DMS53 treated with DMSO at 0.1 percent for 48 hours (cell line): ENCODE results near the gene SHROOM3.
"Not testable (repeated sequence)": the region's sequence is repeated elsewhere in the genome, so short reads cannot be mapped to it uniquely, and the experiment has no call there.

ENCODE experiments used
- DNase-seq: peaks from one replicate; lab custom pipeline; 2025; ENCODE audit not compliant: unreplicated experiment; lab: John Stamatoyannopoulos, UW

The SHROOM3 gene

GRCh38 chr4:76434901-76435527, at the start of gene SHROOM3:
TSS of gene SHROOM3 (plus strand) at chr4:76435229. CDS start at chr4:76436053, 824 bp downstream.
- no peak for DNase-seq

GRCh38 chr4:76385974-76386373, 49.1 kb upstream of the SHROOM3 start:
- no peak for DNase-seq

- no peak for DNase-seq
These were observed 48.3 kb upstream of the SHROOM3 start for GRCh38 chr4:76386566-76387305.

GRCh38 chr4:76388160-76388908, 46.7 kb upstream of the SHROOM3 start:
- DNase-seq = no peak

- DNase-seq = no peak
These were observed 33.4 kb upstream of the SHROOM3 start for GRCh38 chr4:76401654-76402053.

- DNase-seq = no peak
These were observed 28.9 kb upstream of the SHROOM3 start for GRCh38 chr4:76406081-76406480.

- DNase-seq = no peak
These were observed 27.4 kb upstream of the SHROOM3 start for GRCh38 chr4:76407440-76408119.

GRCh38 chr4:76410636-76411035, 24.4 kb upstream of the SHROOM3 start:
- no peak for DNase-seq

- no peak for DNase-seq
These were observed 14.8 kb upstream of the SHROOM3 start for GRCh38 chr4:76420188-76420761.

- DNase-seq = no peak
These were observed 14.1 kb upstream of the SHROOM3 start, which contains the start of gene CCDC158 for GRCh38 chr4:76420762-76421581. TSS of gene CCDC158 (minus strand) at chr4:76421141. CDS start at chr4:76403207, 17,934 bp downstream.

- not testable (repeated sequence) for DNase-seq
These were observed 11.9 kb upstream of the SHROOM3 start for GRCh38 chr4:76423159-76423558.

- no peak for DNase-seq
These were observed 8.8 kb upstream of the SHROOM3 start for GRCh38 chr4:76426272-76426671.

GRCh38 chr4:76429636-76430035, 5.4 kb upstream of the SHROOM3 start:
- DNase-seq = no peak

GRCh38 chr4:76430519-76431388, 4.3 kb upstream of the SHROOM3 start:
- peak; percentile 51 for DNase-seq

- DNase-seq = no peak
These were observed 695 bp downstream of the SHROOM3 start for GRCh38 chr4:76435528-76436319.

- DNase-seq = no peak
These were observed 4.5 kb downstream of the SHROOM3 start for GRCh38 chr4:76439491-76439890.

GRCh38 chr4:76441881-76442280, 6.9 kb downstream of the SHROOM3 start:
- DNase-seq = no peak

- no peak for DNase-seq
These were observed 7.8 kb downstream of the SHROOM3 start for GRCh38 chr4:76442807-76443206.
